Suppressor macrophage (primary cell): ENCODE results near the gene NDUFA8.

Experiments
- DNase-seq, 4 experiments: peaks; one replicate each; pipeline ENCODE4 v3.0.0-alpha.2; 2020 to 2022

NDUFA8 gene

DNA sequence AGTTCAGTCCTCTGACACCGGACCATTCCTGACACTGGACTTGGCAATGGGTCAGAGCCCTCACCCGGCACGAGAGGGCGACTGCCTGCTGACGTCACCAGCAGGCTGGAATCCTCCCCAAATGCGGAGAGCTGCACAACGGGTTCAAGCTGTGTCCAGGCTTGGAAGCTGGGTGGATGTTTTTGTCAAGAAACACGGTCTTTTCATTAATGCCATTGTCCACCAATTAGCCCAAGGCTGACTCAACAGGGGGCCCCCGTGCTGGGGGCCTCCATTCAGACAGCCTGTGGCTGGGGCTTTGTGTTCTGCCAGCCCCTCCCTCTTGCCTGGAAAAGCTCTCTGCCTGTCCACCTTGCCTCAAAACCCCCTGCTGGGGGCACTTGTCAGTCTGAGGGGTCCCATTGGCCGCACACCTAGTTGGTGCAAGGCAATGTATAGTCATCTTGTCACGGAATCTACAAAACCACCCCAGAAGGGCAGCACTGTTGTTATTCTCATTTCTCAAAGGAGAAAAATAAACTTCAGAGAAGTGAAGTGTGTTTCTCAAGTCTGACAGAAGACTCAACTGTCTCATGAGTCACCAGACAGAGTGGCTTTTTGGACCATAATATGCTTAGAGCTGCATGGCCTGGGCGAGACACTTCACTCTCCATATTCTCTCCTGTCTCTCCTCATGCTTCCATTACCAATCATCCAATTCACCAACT, 24.6 kb downstream of the NDUFA8 start:
- DNase-seq: no peak

DNA sequence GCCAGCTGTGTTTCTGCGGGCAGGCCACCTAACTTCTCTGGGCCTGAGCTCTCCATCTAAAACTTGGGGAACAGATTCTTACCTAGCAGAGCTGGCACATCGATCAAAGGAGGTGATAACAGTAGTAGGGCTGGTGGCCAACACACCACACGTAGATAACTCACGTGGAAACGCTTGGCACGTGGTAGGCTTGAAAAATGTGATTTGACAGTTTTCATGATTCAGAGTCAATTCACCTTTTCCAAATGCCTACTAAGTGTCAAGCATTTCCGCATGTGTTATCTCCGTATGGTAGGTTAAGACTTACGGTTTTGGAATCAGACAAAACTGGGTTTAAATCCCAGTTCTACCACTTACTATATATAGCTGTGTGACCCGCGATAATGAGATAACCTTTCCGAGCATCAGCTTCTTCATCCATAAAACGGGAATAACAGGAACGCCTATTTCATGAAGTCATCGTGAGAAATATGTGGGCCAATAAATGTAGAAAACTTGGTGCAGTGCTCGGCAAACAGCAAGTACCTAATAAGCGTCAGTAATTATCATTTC, 25.5 kb downstream of the NDUFA8 start:
- DNase-seq: no peak

GRCh38 chr9:122133263-122133983, 26.2 kb downstream of the NDUFA8 start:
- no peak for DNase-seq

GRCh38 chr9:122132539-122132938, 27.0 kb downstream of the NDUFA8 start:
- DNase-seq: no peak

- no peak for DNase-seq
These were observed 28.1 kb downstream of the NDUFA8 start for GRCh38 chr9:122131401-122132001.

DNA sequence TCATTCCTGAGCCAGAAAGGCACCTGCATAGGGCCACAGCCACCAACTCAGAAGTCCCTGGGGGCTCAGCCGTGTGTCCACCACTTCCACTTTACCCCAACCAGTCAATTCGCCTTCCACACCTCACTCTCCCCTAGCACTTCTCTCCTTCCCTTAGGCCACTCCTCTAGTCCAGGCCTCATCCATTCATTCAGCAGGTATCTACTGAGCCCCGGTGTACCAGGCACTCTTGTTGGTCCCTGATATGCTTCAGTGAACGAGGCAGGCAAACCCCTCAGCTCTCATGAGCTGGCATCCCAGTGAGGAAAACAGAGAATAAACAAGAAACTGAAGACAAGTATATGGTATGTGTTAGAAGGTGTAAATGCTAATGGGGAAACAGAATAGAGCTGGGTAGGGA, 28.7 kb downstream of the NDUFA8 start:
- DNase-seq: no peak

- DNase-seq: no peak
These were observed 29.6 kb downstream of the NDUFA8 start for GRCh38 chr9:122129969-122130368.

DNA sequence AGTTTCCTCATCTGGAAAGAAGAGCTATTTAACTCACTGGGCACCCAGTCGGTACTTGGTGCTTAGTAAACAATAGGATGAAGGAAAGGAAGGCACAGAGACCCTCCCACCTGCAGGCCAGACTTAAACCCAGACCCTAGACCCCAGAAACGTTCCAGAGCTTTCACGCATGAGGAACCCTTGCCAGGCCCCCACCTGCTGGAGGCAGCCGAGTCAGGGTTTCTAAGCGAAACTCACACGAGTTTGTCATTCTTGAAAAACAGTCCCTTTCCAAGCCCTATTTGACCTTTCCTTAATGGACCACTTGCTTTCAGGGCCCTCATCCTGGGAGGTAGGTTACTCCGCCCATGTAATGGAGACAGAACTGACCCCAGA, 30.6 kb downstream of the NDUFA8 start:
- no peak for DNase-seq

- no peak for DNase-seq
These were observed 31.3 kb downstream of the NDUFA8 start for GRCh38 chr9:122128007-122128968.

DNA sequence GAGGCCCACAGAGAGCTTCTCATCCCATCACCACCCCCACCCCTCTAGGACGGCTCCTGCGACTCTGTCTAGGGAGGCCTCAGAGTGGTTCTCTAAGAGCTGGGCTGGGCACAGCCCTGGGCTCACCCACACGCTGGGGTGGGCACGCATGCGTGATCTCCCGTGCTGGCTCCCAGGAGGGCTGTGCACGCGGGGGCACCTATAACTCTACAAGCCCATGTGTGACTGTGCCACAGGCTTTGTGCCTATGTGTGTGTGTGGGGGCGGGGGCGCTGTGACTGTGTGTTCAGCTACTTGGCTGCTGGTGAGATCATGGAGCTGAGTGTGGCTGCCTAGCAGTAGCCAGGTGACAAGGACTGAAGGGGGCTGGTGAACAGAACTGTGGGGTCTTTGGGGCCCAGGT, 32.2 kb downstream of the NDUFA8 start:
- DNase-seq: no peak

GRCh38 chr9:122126331-122127261, 33.0 kb downstream of the NDUFA8 start:
- peak in 1 of 4 experiments; percentile 16 for DNase-seq

- DNase-seq: no peak
These were observed 33.9 kb downstream of the NDUFA8 start for GRCh38 chr9:122125509-122126330.

DNA sequence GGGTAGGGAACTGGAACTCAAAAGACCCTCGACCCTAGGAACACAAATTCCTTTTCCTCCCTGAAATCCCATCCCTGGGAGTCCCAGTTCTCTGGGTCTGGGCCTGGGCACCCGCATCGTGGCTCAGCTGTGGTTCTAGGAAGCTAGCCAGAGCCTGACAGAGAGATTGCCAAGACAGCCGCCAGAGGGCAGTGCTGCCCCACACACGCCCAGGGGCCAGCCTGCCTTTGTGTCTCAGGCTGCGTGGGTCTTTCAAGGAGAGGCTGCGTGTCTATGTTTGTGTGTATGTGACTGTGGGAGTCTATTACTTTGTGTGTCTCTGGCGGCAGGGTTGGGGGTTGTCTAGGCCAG, 34.4 kb downstream of the NDUFA8 start:
- DNase-seq: peak; percentile 81 to 91 (median 88)

DNA sequence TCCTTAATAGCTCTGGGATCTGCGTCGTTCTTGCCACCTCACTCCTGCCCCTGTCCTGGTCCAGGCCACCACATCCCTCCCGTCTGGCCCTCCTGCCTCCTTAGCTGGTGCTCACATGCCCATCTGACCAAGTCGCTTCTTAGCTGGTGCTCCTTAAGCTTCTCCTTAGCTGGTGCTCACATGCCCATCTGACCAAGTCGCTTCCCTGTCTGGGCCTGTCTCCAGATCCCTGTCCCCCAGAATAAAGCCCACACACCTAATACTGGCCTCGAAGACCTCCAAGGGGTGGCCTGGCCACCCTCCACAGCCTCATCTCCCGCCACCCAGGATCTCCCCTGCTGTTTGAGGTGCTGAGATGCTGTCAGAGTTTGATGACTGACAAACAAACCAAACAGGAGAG, 35.1 kb downstream of the NDUFA8 start:
- no peak for DNase-seq

GRCh38 chr9:122124048-122124447, 35.5 kb downstream of the NDUFA8 start:
- DNase-seq: no peak

GRCh38 chr9:122122903-122123632, 36.5 kb downstream of the NDUFA8 start:
- DNase-seq: peak; percentile 75 to 90 (median 83)

DNA sequence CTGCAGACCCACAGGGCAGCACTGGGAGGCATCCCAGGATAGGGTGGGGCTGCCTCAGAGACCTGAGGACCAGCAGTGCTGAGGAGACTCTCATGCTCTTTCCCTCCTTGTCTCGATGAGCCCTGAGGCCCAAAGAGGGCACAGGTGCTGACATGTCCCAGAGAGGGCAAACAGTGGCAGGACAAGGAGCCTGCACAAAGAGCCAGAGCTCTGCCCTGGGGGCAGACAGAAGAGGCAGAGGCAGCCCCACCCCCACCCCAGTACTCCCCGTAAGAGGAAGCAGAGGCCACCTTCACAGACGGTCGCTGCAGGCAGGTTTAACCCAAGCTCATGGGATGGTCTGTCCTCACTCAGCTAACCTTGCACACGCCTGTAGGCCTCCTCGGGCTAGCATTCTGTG, 37.1 kb downstream of the NDUFA8 start:
- DNase-seq: no peak

GRCh38 chr9:122121931-122122330, 37.6 kb downstream of the NDUFA8 start:
- DNase-seq: no peak

DNA sequence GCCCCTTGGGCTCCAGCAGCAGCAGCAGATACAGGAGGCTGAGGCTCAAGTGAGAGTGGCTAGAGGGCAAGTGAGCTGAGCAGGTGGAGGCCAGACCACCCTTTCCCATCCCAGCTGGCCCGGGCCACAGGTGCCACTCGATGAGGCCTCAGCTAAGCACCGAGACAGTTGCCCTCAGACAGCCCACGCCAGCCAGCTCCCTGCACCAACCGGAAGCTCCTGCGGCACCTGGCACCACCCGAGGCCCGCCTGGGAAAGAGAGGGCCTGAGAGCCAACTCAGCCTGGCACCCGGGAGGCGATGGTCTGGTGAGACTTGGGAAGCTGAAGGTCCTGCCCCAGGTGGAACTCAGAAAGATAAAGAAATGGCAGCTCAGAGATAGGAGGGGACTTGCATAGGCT, 38.2 kb downstream of the NDUFA8 start:
- DNase-seq: no peak
